ENCODE results near the gene MAPKAPK3. TPM values are rescaled to one million over a fixed set of nuclear protein-coding genes. Genes with fewer than 3 reads are reported as not detected.
"Not testable (repeated sequence)": the region's sequence is repeated elsewhere in the genome, so short reads cannot be mapped to it uniquely, and the experiment has no call there.

The MAPKAPK3 gene
- polyA plus RNA-seq, 3 donors: 53.2 to 59.6 (median 58.3) TPM

GRCh38 chr3:50676031-50676705 lies 59.2 kb downstream of the MAPKAPK3 start:
- no peak for DNase-seq (ENCODE audit: low read depth in 3 of 3, low spot score in 2 of 3)

DNA sequence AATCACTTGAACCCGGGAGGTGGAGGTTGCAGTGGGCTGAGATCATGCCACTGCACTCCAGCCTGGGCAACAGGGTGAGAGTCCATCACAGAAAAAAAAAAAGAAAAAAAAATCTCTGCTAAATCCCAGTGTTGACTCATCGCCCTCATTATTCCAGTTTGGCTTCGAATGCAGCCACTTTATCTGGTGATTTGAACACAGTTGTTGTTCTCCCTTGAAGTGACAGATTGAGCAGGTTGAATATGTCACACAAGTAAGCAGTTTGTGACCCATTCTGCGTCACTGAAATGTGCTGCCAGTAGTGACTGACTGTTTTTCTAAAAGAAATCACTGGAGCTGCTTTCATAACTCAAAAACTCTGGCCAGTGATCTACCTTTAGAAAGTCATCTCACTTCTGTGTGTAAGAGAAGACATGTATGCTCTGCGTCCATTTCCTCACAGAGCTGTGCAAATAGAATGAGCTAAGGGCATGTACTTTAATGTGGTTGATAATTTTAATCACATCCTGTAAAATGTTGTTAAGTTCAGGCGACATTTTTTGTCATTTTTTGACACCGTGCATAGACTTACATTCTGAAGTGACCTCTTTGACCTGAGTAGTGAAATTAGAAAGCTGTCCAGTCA lies 70.3 kb downstream of the MAPKAPK3 start:
- no peak for DNase-seq (ENCODE audit: low read depth in 3 of 3, low spot score in 2 of 3)

GRCh38 chr3:50687916-50688315 lies 71.0 kb downstream of the MAPKAPK3 start:
- no peak for DNase-seq (ENCODE audit: low read depth in 3 of 3, low spot score in 2 of 3)

- DNase-seq (ENCODE audit: low read depth in 3 of 3, low spot score in 2 of 3): not testable (repeated sequence)
Observed at GRCh38 chr3:50688602-50689001, 71.7 kb downstream of the MAPKAPK3 start.

DNA sequence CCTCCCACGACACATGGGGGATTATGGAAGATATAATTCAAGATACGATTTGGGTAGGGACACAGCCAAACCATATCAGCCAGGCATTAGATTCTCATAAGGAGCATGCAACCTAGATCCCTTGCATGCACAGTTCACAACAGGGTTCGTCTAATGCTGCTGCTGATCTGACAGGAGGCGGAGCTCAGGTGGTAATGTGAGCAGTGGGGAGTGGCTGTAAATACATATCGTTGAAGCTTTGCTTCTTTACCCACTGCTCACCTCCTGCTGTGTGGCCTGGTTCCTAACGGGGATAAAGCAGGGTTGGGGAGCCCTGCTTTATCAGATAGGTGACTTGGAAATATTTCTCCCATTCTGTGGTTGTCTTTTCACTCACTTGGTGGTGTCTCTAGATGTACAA lies 72.6 kb downstream of the MAPKAPK3 start:
- no peak for DNase-seq (ENCODE audit: low read depth in 3 of 3, low spot score in 2 of 3)

DNA sequence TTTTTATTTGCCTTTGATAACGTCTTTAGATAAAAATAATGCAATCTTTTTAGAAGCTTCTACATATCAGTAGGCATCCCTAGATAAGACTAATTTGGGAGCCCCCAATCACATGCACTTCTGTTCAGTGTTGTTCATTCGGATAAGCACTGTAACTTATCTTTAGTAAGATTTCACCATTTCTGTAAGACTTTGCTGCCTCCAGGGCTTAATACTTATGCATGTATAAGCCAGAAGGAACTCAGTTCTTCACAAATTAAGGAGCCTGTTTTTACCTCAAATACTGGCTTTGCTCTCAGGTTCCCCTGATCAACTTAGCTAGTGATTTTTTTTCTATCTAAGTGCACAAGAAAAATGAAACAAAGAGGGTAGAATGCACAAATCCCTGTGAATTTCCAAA lies 78.1 kb downstream of the MAPKAPK3 start:
- DNase-seq (ENCODE audit: low read depth in 3 of 3, low spot score in 2 of 3): no peak

- no peak for DNase-seq (ENCODE audit: low read depth in 3 of 3, low spot score in 2 of 3)
Observed at GRCh38 chr3:50696276-50696675, 79.3 kb downstream of the MAPKAPK3 start.

DNA sequence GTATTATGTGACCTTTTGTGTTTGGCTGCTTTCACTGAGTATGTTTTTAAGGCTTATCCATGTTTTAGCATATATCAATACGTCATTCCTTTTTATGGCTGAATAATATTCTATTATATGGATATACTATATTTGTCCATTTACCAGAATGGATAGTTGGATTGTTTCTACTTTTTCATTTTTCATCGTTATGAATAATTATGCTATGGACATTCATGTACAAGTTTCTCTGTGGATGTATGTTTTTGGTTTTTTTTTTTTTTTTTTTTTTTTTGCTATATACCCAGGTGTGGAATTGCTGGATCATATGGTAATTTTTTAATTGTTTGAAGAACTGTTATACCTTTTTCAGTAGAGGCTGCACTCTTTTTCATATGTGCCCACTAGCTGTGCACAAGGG lies 81.3 kb downstream of the MAPKAPK3 start:
- no peak for DNase-seq (ENCODE audit: low read depth in 3 of 3, low spot score in 2 of 3)

Other genes starting within 250 kb of the MAPKAPK3 start
- gene CACNA2D2, start 113.5 kb upstream of the MAPKAPK3 start, polyA plus RNA-seq (ENCODE audit: insufficient read length in 3 of 3): 10 to 100 TPM; 13.9 to 16.1 (median 14.0) TPM
- 10 to 100 TPM; 14.0 to 16.8 (median 16.0) TPM for gene C3orf18, start 49.4 kb upstream of the MAPKAPK3 start, polyA plus RNA-seq (ENCODE audit: insufficient read length in 3 of 3)
- 10 to 100 TPM; 19.5 to 20.8 (median 19.9) TPM for gene HEMK1, start 47.6 kb upstream of the MAPKAPK3 start, polyA plus RNA-seq (ENCODE audit: insufficient read length in 3 of 3)
- 10 to 100 TPM; 27.9 to 33.9 (median 31.8) TPM for gene CISH, start 5.4 kb upstream of the MAPKAPK3 start, polyA plus RNA-seq (ENCODE audit: insufficient read length in 3 of 3)
- gene DOCK3, start 57.8 kb downstream of the MAPKAPK3 start, polyA plus RNA-seq (ENCODE audit: insufficient read length in 3 of 3): 1 to 10 TPM in 2 of 3 donors, under 1 TPM in 1; 0.88 to 1.4 (median 1.2) TPM

All from right renal cortex interstitium (tissue), 3 donors.